NOMO-1 treated with dmso at 0.1 percent for 144 hours (cell line): ENCODE results near the gene HIRA.
"Not testable (repeated sequence)": the region's sequence is repeated elsewhere in the genome, so short reads cannot be mapped to it uniquely, and the experiment has no call there.

Experiments used
- DNase-seq: peaks from one replicate; lab custom pipeline; 2025; ENCODE audit not compliant: unreplicated experiment; lab: John Stamatoyannopoulos, UW

HIRA gene

DNA sequence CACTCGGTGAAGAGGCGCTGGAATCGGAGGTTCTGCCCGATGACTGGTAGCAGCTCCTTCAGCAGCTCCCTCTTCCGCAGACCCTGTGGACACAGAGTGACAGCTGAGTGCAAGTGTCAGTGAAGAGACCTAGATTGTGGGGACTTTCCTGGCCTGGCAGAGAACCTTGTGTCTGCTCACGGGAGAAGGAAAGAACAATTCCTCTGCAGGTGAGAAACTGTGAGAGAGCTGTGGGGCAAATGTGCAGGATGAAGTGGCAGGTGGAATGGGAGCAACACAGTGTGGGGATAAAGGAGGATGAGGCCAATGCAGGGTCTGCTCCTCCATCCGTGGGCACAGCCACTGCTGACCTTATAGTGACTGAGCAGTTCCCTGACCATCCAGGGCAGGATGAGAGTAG lies 100.1 kb downstream of the HIRA start:
- DNase-seq, result no peak

DNA sequence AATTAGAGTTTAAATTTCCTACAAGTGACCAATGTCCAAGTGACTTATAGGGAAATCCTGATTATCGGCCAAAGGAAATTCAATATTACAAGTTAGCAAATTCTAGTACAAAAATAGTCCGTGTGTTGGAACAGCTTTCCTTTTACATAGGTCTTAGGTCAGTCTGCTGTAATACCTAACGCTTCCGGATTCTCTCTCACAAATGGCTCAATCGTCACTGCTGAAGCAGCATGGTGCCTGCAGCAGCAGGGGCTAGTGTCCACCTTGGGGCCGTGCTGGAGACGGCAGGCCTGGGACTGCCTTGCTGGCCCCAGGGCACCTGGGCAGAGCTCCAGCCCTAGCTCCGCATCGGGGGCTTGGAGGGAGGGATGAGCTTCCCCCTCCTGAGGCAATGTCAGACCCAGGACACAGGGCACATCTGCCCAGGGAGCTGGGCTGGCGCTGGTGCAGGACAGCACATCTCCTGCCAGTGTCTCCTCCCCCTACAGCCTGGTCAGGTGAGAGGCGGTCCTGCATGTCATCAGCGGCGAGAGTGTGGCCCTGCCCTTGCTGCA lies 100.6 kb downstream of the HIRA start:
- DNase-seq, result no peak

GRCh38 chr22:19330205-19330604 lies 101.3 kb downstream of the HIRA start:
- DNase-seq, result not testable (repeated sequence)

GRCh38 chr22:19329454-19329853 lies 102.1 kb downstream of the HIRA start:
- no peak for DNase-seq

DNA sequence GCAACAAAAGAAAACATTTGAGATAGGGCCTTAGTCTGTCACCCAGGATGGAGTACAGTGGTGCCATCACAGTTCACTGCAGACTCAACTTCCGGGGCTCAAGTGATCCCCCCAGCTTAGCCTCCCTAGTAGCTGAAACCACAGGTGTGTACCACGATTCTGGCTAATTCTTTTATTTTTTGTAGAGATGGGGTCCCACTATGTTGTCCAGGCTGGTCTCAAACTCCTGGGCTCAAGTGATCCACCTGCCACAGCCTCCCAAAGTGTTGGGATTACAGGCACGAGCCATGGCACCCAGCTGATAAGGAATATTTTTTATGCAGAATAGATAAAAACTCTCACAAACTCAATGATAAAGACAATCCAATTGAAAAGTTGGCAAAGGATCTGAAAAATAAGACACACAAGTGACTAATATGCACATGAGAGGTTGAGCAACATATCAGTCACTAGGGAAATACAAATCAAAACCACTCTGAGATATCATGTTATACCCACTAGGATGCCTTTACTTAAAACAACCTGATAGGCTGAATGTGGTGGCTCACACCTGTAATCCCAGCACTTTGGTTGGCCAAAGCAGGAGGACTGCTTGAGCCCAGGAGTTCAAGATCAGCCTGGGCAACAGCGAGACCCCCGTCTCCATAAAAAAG lies 106.1 kb downstream of the HIRA start:
- no peak for DNase-seq

DNA sequence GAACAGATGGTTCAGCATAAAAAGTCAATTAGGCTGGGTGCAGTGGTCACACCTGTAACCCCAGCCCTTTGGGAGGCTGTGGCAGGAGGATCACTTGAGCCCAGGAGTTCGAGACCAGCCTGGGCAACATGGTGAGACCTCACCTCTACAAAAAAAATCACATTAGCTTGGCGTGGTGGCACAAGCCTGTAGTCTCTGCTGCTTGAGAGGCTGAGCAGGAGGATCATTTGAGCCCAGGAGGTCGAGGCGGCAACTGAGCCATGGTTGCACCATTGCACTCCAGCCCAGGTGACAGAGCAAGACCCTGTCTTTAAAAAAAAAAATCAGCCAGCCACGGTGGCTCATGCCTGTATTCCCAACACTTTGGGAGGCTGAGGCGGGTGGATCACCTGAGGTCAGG lies 108.1 kb downstream of the HIRA start:
- DNase-seq, result not testable (repeated sequence)

DNA sequence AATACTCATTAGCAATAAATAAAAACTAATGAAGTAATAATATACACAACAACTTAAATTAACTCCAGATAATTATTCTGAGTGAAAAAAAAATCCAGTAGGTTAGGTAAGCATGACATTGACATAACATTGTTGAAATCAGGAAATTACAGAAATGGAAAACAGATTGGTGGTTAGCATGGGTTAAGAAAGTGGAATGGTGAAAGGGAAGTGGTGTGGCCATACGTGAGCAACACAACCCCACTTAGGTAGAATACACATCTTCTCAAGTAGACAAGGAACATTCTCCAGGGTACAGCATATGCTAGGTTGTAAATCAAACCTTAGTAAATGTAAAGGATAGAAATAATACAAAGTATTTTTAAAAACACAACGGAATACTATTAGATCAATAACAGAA lies 109.8 kb downstream of the HIRA start:
- DNase-seq, result peak; percentile 56

GRCh38 chr22:19320136-19320535 lies 111.4 kb downstream of the HIRA start:
- not testable (repeated sequence) for DNase-seq

DNA sequence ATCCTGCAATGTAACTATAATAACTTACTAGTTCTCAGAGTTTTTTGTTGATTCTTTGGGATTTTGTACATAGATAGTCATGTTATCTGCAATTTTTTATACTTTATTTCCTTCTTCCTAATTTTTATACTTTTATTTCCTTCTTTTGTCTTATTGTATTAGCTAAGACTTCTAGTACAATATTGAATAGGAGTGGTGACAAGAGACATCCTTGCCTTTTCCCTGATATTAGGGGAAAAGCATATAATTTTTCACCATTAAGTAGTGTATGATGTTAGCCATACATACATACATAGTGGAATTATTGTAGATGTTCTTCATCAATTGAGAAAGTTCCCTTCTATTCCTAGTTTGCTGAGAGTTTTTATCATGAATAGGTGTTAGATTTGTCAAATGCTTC lies 112.3 kb downstream of the HIRA start:
- no peak for DNase-seq

GRCh38 chr22:19317865-19318264 lies 113.7 kb downstream of the HIRA start:
- no peak for DNase-seq

DNA sequence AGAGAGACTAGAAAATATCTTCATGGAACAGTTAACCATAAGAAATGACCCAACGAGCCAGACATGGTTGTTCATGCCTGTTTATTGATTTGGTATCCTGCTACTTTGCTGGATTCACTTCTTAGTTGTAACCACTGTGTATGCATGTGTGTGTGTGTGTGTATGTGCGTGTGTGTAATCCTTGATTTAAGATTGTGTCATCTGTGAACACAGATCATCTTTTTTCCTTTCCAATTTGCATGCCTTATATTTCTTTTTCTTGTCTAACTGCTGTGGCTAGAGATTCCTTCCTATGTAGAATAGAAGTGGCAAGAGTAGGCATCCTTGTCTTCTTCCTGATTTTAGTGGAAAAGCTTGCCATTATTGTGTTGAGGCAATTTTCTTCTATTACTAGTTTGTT lies 123.7 kb downstream of the HIRA start:
- DNase-seq, result no peak

DNA sequence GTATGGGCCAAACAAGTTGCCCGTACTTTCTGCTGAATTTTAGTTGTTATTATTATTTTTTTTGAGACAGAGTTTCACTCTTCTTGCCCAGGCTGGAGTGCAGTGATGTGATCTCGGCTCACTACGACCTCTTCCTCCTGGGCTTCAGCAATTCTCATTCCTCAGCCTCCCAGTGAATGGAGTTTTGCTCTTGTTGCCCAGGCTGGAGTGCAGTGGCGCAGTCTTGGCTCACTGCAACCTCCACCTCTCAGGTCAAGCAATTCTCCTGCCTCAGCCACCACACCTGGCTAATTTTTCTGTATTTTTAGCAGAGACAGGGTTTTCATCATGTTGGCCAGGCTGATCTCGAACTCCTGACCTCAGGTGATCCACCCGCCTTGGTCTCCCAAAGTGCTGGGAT lies 125.0 kb downstream of the HIRA start:
- not testable (repeated sequence) for DNase-seq

GRCh38 chr22:19304547-19304946 lies 127.0 kb downstream of the HIRA start:
- no peak for DNase-seq

- DNase-seq, result no peak
Measured at GRCh38 chr22:19303785-19304184, 127.7 kb downstream of the HIRA start.

DNA sequence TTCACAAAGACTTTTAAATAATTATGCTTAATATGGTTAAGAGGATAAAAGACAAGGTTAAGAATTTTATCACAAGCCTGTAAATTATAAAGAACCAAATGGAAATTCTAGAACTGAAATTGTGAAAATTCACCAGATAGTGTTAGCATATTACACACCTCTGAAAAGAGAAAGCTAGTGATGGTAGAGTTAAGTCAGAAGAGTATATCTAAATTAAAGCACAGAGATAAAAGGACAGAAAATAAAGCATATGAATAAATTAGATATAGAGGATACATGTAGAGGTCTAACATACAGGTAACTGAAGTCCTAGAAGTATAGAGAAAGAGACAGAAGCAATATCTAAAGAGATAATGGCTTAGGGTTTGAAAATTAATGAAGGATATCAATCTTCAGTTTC lies 135.8 kb downstream of the HIRA start:
- no peak for DNase-seq

DNA sequence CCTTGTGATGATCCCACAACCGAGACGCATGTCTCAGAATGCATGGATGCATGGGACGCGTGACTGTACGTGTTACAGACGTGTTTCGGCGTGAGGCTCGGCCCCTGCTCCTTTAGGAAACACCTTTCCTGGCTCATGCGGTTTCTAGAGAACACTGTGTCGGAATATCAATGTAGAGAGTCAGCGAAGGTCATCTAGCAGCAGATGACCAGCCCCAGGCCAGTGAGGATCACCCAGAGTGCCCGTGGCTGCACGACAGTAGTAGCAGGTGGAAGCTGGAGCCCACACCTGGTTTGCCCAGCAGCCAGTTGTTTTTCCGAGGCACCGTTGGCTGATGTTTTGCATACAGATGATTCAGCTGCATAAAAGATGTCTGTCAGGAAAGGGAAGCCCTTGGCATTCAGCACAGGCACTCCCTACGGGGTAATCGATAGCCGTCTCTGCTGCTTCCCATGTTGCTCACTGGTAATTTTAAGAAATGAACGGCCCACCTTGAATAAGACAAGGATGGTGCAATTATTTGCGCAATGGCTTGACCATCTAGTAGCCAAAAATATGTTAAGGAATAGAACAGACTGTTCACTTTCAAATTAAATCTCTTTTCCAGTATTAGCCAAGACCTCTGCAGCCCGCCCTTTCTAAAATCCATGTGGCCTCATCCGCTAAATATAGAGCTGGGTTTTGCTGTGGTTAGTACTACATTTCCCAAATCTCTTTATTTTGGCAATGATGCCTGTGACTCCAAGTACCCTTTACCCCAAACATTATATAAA lies 138.9 kb downstream of the HIRA start:
- DNase-seq, result peak; percentile 13

DNA sequence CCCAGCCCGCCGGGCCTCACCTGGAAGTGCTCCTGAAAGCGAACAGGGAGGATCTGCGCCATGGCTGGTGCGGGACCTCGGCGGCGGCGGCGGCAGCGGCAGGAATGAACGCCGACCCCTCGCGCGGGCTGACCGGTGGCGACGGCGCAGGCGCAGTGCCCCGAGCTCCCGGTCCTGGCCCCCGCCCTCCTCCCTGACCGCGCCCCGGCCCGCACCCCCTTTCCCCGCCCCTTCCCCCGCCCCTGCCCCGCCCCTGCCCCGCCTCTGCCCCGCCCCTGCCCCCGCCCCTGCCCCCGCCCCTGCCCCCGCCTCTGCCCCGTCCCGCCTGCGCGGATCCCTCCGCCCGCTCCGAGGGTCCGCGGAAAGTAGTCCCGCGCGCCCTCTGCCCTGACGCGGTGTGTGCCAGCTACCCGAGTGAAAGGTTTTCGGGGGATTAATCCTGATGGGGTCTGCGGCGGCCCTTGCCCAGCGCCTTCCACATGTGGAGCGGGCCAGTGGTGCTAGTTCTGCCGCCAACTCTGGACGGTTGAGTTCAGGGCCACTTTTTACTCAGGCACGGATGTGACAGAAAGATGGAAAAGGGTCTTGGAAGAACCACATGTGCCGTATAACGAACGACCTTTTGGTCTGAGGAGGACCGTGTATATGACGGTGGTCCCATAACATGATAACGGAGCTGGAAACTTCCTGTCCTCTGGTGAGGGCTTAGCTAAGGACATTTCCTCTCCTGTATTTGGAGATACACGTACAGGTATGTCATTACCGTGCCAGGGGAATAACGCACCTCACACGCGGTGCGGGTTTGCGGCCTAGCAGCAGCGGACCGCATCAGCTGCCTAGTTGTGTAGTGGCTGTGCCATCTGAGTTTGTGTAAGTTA lies 139.7 kb downstream of the HIRA start, which contains the start of gene CLTCL1:
Gene CLTCL1, minus strand, starts transcription at position 140 of the 878 bp plus-strand sequence. Its CDS starts 78 bp downstream, at position 62.
- no peak for DNase-seq

- DNase-seq, result no peak
Measured at GRCh38 chr22:19291218-19291579, 140.3 kb downstream of the HIRA start.

DNA sequence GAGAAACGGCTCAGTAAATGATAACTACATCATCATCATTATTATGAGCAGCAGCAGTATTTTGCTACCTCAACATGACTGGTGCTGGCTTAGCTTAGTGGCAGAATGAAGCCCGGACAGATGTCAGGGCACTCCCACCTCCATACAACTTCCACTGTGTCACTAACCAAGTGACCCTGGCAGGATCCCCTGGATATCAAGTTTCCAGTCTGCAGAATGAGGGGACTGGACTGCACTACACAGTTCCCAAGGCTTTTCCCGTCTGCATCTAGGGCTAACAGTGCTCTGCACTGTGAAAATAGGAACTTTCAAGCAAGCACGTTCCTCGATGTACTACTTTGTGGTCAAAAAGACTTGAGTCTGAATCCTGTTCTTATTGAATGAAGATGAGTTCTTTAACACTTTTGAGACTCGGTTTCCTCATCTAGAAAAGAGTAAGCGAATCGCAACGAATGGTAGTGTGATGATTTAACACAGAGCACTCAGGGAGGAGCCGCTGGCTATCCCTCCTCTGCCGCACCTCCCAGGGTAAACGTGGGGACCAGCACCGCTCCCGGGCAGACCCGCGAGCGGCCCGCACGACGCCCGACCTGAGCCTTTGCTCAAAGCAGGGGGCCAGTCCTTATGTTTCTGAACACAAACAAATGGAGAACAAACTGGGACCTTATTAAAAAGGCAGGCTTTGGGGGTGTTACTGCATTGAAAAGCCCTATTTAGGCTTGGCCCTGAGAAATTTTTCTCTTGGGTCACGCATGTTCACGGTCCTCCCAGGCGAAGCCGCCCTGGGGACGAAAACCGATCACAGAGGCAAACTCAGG lies 140.9 kb downstream of the HIRA start:
- no peak for DNase-seq

GRCh38 chr22:19289475-19290161 lies 141.9 kb downstream of the HIRA start:
- no peak for DNase-seq
